Measurements from ENCODE around the gene RETREG1.

GRCh38 chr5:16455668-16456067, 161.1 kb downstream of the RETREG1 start:
- no peak for TF ChIP-seq ZNF776 (tag by site-specific recombination; IDR thresholded peaks at IDR 0.05; ENCODE audit: borderline replicate concordance)
- TF ChIP-seq ZNF302 (tag by site-specific recombination; IDR thresholded peaks at IDR 0.05; ENCODE audit: low read depth), result no peak
